ELR (cell line): ENCODE data around the gene CC2D1A.
"Not testable (repeated sequence)": the region's sequence is repeated elsewhere in the genome, so short reads cannot be mapped to it uniquely, and the experiment has no call there.

Experiments used
- DNase-seq: peaks from one replicate; pipeline ENCODE4 v3.0.0-alpha.2; 2015; ENCODE audit warnings: low read depth

The CC2D1A gene

DNA sequence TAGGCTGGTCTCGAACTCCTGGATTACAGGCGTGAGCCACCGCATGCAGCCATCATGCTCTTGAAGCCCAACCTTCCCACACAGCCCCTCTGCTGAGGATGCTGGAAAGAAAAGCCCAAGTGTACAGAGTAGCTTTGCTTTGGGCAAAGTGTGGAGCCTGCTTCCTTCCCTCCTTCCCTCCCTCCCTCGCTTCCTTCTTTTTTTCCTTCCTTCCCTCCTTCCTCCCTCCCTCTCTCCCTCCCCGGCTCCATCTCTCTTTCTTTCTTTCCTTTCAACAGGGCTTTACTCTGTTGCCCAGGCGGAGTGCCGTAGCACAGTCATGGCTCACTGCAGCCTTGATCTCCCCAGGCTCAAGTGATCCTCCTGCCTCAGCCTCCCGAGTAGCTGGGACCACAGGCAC, 2.7 kb downstream of the CC2D1A start:
- no peak for DNase-seq

GRCh38 chr19:13909430-13909829, 3.4 kb downstream of the CC2D1A start:
- no peak for DNase-seq

DNA sequence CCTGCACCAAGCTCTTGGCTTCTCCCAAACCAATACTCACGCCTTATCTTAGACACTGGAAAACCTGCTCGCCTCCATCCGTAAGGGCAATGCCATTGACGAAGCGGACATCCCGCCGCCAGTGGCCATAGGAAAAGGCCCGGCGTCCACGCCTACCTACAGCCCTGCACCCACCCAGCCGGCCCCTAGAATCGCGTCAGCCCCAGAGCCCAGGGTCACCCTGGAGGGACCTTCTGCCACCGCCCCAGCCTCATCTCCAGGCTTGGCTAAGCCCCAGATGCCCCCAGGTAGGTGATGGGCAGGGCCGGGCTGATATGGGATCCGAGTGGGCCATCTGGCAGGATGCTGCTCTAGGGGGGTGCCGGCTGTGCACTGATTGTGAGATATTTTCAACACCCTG, 7.4 kb downstream of the CC2D1A start:
- no peak for DNase-seq

DNA sequence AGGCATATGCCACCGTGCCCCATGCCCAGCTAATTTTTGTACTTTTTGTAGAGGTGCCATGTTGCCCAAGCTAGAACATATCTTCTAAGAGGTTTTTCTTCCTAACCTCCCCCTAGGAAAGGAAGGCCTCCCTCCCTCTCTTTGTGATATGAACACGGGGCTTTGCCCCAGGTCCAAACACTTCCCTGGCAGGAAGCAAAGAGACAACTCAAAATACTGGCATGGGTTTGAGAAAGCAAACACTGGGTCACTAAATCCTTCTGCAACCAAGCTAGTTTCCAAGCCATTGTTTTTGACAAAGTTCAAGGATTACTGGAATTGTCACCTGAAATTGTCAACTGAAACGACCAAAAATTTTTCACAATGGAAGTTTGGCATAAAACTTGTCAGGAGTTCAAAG, 8.8 kb downstream of the CC2D1A start:
- DNase-seq, result no peak

DNA sequence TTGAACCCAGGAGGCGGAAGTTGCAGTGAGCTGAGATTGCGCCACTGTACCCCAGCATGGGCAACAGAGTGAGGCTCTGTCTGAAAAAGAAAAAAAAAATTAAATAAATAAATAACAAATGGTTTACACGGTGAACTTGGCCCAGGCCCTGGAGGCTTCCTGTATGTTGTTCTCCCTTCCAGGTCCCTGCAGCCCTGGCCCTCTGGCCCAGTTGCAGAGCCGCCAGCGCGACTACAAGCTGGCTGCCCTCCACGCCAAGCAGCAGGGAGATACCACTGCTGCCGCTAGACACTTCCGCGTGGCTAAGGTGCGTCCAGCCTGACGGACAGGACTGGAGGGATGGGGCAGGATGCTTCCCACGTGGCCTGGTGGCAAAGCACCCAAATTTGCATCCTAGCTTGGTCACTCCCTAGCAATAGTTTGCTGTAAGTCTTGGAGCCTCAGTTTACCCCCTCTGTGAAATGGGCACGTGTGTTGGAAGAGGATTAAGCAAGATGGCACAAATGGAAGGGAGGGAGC, 11.9 kb downstream of the CC2D1A start:
- no peak for DNase-seq

- DNase-seq, result no peak
These were observed 12.9 kb downstream of the CC2D1A start for GRCh38 chr19:13918726-13919411.

- DNase-seq, result no peak
These were observed 14.5 kb downstream of the CC2D1A start for GRCh38 chr19:13920524-13920923.

DNA sequence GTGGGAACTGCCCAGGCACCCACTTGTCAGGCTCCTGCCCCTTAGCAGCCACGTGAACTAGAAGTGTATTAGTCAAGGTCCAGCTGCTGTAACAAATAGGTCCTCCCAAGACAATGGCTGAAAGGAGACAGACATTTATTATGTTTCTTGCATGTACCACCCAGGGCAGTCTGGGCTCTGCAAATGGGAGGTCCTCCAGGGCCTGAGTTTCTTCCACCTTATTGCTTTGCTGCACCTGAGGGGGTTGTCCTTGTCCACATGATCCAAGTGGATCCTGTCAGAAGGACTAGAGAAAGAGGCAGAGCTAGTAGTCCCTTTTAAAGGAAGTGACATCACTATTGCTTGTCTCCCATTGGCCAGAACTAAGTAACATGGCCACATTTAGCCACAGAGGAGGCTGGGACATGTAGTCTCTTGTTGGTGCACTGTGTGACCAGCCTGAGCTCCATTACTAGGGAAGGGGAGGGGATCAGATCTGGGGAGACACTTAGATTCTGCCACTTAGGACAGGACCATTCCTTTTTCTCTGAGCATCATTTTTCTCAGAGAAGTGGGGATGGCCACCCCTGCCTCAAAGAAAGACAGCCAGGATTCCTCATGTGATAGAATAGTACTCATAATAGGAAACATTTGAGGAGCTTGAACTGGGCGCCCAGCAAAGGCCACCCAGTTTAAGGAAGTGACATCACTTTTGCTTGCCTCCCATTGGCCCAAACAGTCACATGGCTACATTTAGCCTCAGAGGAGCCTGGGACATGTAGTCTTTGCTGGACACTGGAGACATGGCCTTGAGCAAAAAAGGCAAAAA, 15.1 kb downstream of the CC2D1A start:
- DNase-seq, result peak; percentile 71

GRCh38 chr19:13922118-13922517, 16.1 kb downstream of the CC2D1A start:
- DNase-seq, result not testable (repeated sequence)

DNA sequence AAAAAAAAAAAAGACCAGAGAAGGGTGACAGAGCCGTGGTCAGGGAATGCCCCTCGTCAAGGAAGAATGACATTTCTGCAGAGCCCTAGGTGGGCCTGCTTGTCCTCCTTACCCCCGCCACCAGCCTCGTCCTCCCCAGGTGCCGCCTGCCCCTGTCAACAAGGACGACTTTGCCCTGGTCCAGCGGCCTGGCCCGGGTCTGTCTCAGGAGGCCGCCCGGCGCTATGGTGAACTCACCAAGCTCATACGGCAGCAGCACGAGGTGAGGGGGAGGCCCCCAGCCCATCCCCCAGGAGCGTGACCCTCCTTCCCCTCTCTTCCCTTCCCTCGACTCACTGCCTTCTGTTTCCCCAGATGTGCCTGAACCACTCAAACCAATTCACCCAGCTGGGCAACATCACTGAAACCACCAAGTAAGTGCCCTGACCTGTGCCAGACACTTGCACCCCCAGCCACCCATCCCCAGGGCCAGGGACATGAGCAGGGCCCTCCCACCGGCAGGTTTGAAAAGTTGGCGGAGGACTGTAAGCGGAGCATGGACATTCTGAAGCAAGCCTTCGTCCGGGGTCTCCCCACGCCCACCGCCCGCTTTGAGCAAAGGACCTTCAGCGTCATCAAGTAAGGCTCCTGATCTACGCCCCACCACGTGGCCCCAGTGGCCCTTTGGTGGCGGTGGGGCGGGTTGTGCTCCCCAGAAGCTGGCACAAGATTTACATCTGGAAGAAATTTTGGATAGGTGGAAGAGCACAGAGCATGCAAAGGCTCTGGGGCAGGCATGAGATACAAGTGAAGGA, 17.4 kb downstream of the CC2D1A start:
- no peak for DNase-seq

- DNase-seq, result no peak
These were observed 20.0 kb downstream of the CC2D1A start for GRCh38 chr19:13926010-13926409.

DNA sequence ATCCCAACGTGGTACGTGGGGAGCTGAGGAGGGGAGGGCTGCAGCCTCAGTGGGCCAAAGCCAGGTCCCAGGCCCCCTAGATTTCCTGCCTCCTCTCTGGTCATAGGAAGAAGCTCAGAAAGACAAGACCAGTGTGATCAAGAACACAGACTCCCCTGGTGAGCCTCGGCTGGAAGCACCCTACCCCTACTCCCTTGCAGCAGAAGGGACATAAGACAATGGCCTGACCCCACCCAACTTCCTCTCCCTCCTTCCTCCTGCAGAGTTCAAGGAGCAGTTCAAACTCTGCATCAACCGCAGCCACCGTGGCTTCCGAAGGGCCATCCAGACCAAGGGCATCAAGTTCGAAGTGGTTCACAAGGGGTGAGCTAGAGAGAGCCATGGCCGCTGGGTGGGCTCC, 20.7 kb downstream of the CC2D1A start:
- no peak for DNase-seq

GRCh38 chr19:13929340-13929739, 23.3 kb downstream of the CC2D1A start:
- DNase-seq, result no peak

GRCh38 chr19:13929956-13930355, 24.0 kb downstream of the CC2D1A start:
- no peak for DNase-seq

DNA sequence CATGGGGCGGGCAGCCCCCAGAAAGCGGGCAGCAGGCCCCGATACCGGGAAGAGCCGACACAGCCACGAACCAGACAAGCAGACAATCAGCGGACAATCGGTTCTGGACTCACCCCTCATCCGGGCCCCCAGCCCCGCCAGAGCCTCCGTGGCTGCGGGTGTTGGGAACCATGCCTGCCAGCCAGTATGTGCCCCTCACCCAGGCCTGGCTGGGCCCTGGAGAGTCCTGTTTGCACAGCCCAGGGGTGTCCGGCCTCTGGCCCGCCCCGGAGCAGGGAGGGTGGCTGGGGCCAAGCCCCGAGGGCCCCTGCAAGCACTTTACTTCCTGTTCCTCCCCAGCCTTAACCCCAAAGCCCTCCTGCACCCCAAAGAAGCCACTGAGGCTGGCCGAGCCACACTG, 24.4 kb downstream of the CC2D1A start:
- no peak for DNase-seq

DNA sequence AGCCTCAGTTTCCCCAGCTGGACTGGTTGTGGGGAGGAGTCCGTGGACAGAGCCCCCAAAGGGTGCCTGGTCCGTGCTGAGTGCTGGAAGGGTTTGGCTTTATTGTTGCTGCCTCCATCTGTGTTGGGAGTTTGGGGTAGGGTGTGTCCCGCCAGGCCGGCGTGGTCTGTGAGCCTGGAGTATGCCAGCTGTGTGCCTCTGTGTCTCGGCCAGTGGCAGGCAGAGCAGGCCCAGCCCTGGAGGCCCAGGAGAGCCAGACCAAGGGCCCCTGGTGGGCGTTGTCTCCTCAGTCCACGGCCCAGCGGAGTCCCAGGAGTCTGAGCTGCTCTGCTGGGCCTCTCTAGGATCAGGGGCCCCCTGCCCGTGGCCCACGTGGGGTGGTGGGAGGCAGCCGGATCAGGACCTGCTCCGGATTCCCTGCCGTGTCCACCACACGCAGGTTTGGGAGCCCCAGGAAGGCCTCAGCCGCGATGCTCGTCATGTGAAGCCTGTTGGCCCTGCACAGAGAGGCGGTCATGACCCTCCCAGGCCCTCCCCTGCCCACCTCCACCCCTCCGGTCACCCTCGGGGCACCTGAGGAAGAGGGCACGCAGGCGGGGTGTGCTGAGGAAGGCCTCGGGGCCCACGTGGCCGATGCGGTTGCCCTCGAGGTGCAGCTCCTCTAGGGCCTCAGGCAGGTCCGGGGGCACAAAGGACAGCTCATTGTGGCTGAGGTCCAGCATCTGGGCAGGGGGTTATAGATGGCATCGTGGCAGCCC, 25.6 kb downstream of the CC2D1A start:
- DNase-seq, result no peak

- DNase-seq, result no peak
These were observed 26.2 kb downstream of the CC2D1A start for GRCh38 chr19:13932149-13932637.

- DNase-seq, result no peak
These were observed 27.0 kb downstream of the CC2D1A start for GRCh38 chr19:13932911-13933393.

DNA sequence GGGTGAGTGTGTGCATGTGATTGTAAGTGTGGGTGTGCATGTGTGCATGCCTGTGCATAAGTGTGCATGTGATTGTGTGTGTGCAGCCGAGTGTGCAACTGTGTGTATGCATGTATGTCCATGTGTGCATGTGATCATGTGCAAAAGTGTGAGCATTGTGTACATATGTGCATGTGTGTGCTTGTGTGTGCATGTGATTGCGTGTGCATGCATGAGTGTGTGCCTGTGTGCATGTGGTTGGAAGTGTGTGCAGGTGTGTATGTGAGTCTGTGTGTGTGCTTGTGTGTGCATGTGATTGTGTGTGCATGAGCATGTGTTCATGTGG, 28.7 kb downstream of the CC2D1A start:
- DNase-seq, result no peak

DNA sequence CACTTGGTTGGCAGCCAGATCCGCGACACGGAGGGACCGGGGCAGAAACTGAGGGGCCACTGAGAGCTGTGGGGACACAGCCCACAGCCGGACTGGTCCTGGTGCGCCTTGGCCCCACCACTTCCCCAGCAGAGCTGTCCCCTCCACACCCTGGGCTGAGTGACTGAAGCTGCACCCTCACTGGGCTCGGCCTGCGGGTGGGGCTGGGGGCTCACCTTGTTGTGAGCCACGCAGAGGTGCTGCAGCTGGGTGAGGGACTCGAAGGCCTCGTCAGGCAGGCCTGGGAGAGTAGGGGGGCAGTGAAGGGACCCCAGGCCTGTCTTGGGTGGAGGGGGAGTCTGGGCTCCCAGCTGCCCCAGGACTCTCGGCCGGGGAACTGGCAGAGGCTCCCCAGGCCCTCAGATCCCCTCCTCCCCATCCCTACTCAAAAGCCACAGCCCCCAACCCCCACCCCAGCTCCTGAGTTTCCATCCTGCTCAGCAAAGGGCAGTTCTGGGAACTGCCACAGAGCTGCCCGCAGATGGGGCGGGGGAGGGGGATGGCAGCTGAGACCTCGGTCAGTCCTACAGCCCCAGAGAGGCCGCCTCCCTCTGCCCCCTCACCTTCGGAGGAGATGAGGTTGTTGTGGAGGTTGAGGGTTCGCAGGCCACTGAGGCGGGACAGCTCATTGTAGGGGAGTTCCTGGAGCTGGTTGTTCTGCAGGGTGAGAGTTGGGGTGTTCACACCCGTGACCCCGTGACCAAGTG, 29.9 kb downstream of the CC2D1A start:
- DNase-seq, result no peak
